ENCODE data around the gene RARB. TPM values are rescaled to one million over a fixed set of nuclear protein-coding genes. Genes with fewer than 3 reads are reported as not detected.

The RARB gene
- total and polyA plus RNA-seq, 2 experiments from 2014 or later = 0.14 to 0.42 TPM

- Mint-ChIP-seq H3K4me3 (no peak overlapping the region), H3K27me3 (ENCODE audit: insufficient read depth, low read depth, poor library complexity) (peaks cover 4% of the 10 kb centered on the region)
- no peak for ATAC-seq
Measured at GRCh38 chr3:25507811-25508210, 79.7 kb downstream of the RARB start.

More at GRCh38 chr3:25507811-25508210, 79.7 kb downstream of the RARB start:
- H3F3A ChIP-seq (replicated peaks; ENCODE audit: low read depth) = no peaks in the 10 kb centered on the region
- H3K79me2 ChIP-seq (replicated peaks; ENCODE audit: insufficient read depth) = no peaks in the 10 kb centered on the region
- no peaks in the 10 kb centered on the region for H3K9me2 ChIP-seq (ENCODE audit: insufficient read depth)
- DNase-seq (ENCODE audit: low spot score) = no peak
- no peak overlapping the region for H3K27ac ChIP-seq (ENCODE audit: low read depth)
- H3K4me3 ChIP-seq = no peak overlapping the region
- no peak overlapping the region for H3K4me2 ChIP-seq
- H4K20me1 ChIP-seq (replicated peaks; ENCODE audit: insufficient read depth) = no peaks in the 10 kb centered on the region
- H3K36me3 ChIP-seq (ENCODE audit: insufficient read depth) = no peaks in the 10 kb centered on the region
- H3K27me3 ChIP-seq (ENCODE audit: insufficient read depth) = no peaks in the 10 kb centered on the region
- H3K4me1 ChIP-seq (ENCODE audit: insufficient read depth) = no peaks in the 10 kb centered on the region
- H3K9me3 Mint-ChIP-seq = no peaks in the 10 kb centered on the region; the same call in 2 of the 3 replicates
- no peak overlapping the region; the same call in 1 of the 2 replicates for H3K27ac Mint-ChIP-seq
- no peak overlapping the region for H2AFZ ChIP-seq
- no peaks in the 10 kb centered on the region; the same call in 2 of the 3 replicates for H3K4me1 Mint-ChIP-seq
- H3K36me3 Mint-ChIP-seq (ENCODE audit: low read depth) = no peaks in the 10 kb centered on the region
- no peak for TF ChIP-seq REST (IDR thresholded peaks at IDR 0.05; ENCODE audit: unreplicated experiment)
- TF ChIP-seq STAT1 (IDR thresholded peaks at IDR 0.05; ENCODE audit: unreplicated experiment) = no peak
- no peak for TF ChIP-seq JUNB (IDR thresholded peaks at IDR 0.05; ENCODE audit: unreplicated experiment)
- no peak for TF ChIP-seq ZNF462 (CRISPR knock-in tag; IDR thresholded peaks at IDR 0.05)
- no peak for TF ChIP-seq ZNF114 (CRISPR knock-in tag; IDR thresholded peaks at IDR 0.05)
- TF ChIP-seq CREB1 (CRISPR knock-in tag; IDR thresholded peaks at IDR 0.05; ENCODE audit: low read depth) = no peak
- no peak for TF ChIP-seq POLR2AphosphoS5 (IDR thresholded peaks at IDR 0.05; ENCODE audit: low read depth)
- no peak for TF ChIP-seq NANOG (IDR thresholded peaks at IDR 0.05; ENCODE audit: borderline replicate concordance)
- TF ChIP-seq EZH2 (IDR thresholded peaks at IDR 0.05; ENCODE audit: low read depth, unreplicated experiment) = no peak
- no peak for TF ChIP-seq ETS1 (IDR thresholded peaks at IDR 0.05)
- no peak for TF ChIP-seq ZNF331 (CRISPR knock-in tag; IDR thresholded peaks at IDR 0.05; ENCODE audit: low read depth)
- no peak for TF ChIP-seq CTCF (conservative IDR thresholded peaks at IDR 0.05; ENCODE audit: low read depth in 2 of 2)
- no peak for TF ChIP-seq EZH2phosphoT487 (IDR thresholded peaks at IDR 0.05; ENCODE audit: unreplicated experiment)

Data from GM23338 (cell line).